ENCODE measurements around the gene PPP1R13B. TPM values are rescaled to one million over a fixed set of nuclear protein-coding genes. Genes with fewer than 3 reads are reported as not detected.

PPP1R13B gene
- total RNA-seq, 2 experiments from 2014 or later: 8.2 to 18.9 TPM

GRCh38 chr14:103724116-103724515 is 123.3 kb downstream of the PPP1R13B start:
- Histone ChIP-seq H2AFZ (ENCODE audit: low read length) (no peak overlapping the region), H3K79me2 (ENCODE audit: insufficient read depth, low read depth, low read length) (no peaks in the 10 kb centered on the region), H3K9me2 (ENCODE audit: insufficient read depth, low read length) (no peaks in the 10 kb centered on the region), H3K4me2 (ENCODE audit: low read length) (no peak overlapping the region), H3K4me1 (ENCODE audit: insufficient read depth, low read length, poor library complexity, severe bottlenecking) (peaks cover 10% of the 10 kb centered on the region), H3K4me3 (ENCODE audit: low read depth, low read length, poor library complexity, severe bottlenecking) (no peak overlapping the region), H3K36me3 (ENCODE audit: insufficient read depth, low read length) (peaks cover 6% of the 10 kb centered on the region; the same call in 1 of the 2 replicates), H4K20me1 (ENCODE audit: insufficient read depth, low read length) (no peaks in the 10 kb centered on the region), H3K9me3 (ENCODE audit: low read length) (no peaks in the 10 kb centered on the region), H3K27ac (ENCODE audit: low read depth, low read length, poor library complexity, severe bottlenecking) (no peak overlapping the region)
- TF ChIP-seq CTCF (conservative IDR thresholded peaks at IDR 0.05; ENCODE audit: low read length): no peak
- no peak for TF ChIP-seq EZH2phosphoT487 (IDR thresholded peaks at IDR 0.05; ENCODE audit: borderline replicate concordance, low read depth, low read length)
- DNase-seq (ENCODE audit: low spot score): no peak
- CTCF ChIA-PET (ENCODE audit: unreplicated experiment): no interaction called here
- POLR2A ChIA-PET: interaction anchor here (0.5 kb wide), 2 partner anchors 100 to 125 kb away, joined by 3 read pairs; no protein-coding TSS in a partner anchor
- no TSS peak for BruUV-seq (replicated peaks)
- intact Hi-C loops (cut with micrococcal nuclease; ENCODE audit: unreplicated experiment): no loop called here

GRCh38 chr14:103723748-103724081 is 123.7 kb downstream of the PPP1R13B start:
- no TSS peak for BruUV-seq (replicated peaks)
- ChIA-PET CTCF (ENCODE audit: unreplicated experiment) (no interaction called here), POLR2A (interaction anchor here (0.5 kb wide), 1 partner anchor 100 kb away, joined by 3 read pairs; no protein-coding TSS in a partner anchor)

More at GRCh38 chr14:103723748-103724081, 123.7 kb downstream of the PPP1R13B start:
- H3K4me1 ChIP-seq (ENCODE audit: insufficient read depth, low read length, poor library complexity, severe bottlenecking): peaks cover 14% of the 10 kb centered on the region
- H3K9me2 ChIP-seq (ENCODE audit: insufficient read depth, low read length): no peaks in the 10 kb centered on the region
- TF ChIP-seq CTCF (conservative IDR thresholded peaks at IDR 0.05; ENCODE audit: low read length): no peak
- TF ChIP-seq EZH2phosphoT487 (IDR thresholded peaks at IDR 0.05; ENCODE audit: borderline replicate concordance, low read depth, low read length): no peak
- H3K9me3 ChIP-seq (ENCODE audit: low read length): no peaks in the 10 kb centered on the region
- peaks cover 2% of the 10 kb centered on the region; the same call in 1 of the 2 replicates for H3K36me3 ChIP-seq (ENCODE audit: insufficient read depth, low read length)
- DNase-seq (ENCODE audit: low spot score): no peak
- no peaks in the 10 kb centered on the region for H3K79me2 ChIP-seq (ENCODE audit: insufficient read depth, low read depth, low read length)
- no peaks in the 10 kb centered on the region for H4K20me1 ChIP-seq (ENCODE audit: insufficient read depth, low read length)
- H3K27ac ChIP-seq (ENCODE audit: low read depth, low read length, poor library complexity, severe bottlenecking): no peak overlapping the region
- no peak overlapping the region for H2AFZ ChIP-seq (ENCODE audit: low read length)
- no peak overlapping the region for H3K4me3 ChIP-seq (ENCODE audit: low read depth, low read length, poor library complexity, severe bottlenecking)
- intact Hi-C loops (cut with micrococcal nuclease; ENCODE audit: unreplicated experiment): no loop called here
- no peak overlapping the region for H3K4me2 ChIP-seq (ENCODE audit: low read length)
